Endometrial microvascular endothelial cells (primary cell): ENCODE data around the gene CELF5. TPM values are rescaled to one million over a fixed set of nuclear protein-coding genes. Genes with fewer than 3 reads are reported as not detected.
"Not testable (repeated sequence)": the region's sequence is repeated elsewhere in the genome, so short reads cannot be mapped to it uniquely, and the experiment has no call there.

Source experiments
- in situ Hi-C: cut with HindIII; loops from 2 replicates; pipeline ENCODE4 v1.10.0; 2017; ENCODE audit warnings: low sequenced_read_pairs, low pct_unique_long_range_greater_than_20kb; ENCODE audit errors: inconsistent ontology term
- total RNA-seq: library from RNA; depleted of rRNA; stranded (reverse); fragments of >200 nt; gene quantifications from one replicate; pipeline ENCODE4 v1.2.3, GENCODE V29; 2015; ENCODE audit errors: inconsistent ontology term

CELF5 gene
- total RNA-seq, 1 donor from 2014 or later: not detected

DNA sequence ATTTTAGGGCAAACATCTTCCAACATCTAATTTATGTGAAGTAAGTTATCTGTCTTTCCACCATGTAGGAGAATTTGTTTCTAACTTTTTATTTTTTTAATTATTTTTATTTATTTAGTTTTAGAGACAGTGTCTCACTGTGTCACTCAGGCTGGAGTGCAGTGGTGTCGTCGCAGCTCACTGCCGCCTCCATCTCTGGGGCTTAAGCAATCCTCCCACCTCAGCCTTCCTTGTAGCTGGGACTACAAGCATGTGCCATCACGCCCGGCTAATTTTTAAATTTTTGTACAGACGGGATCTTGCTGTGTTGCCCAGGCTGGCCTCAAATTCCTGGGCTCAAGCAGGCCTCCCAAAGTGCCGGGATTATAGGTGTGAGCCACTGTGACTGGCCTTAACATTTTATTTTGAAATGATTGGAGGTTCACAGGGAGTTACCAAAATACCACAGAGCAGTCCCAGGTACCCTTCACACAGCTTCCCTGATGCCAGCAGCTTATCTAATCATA is 58.8 kb downstream of the CELF5 start:
- in situ Hi-C loops: no loop called here

DNA sequence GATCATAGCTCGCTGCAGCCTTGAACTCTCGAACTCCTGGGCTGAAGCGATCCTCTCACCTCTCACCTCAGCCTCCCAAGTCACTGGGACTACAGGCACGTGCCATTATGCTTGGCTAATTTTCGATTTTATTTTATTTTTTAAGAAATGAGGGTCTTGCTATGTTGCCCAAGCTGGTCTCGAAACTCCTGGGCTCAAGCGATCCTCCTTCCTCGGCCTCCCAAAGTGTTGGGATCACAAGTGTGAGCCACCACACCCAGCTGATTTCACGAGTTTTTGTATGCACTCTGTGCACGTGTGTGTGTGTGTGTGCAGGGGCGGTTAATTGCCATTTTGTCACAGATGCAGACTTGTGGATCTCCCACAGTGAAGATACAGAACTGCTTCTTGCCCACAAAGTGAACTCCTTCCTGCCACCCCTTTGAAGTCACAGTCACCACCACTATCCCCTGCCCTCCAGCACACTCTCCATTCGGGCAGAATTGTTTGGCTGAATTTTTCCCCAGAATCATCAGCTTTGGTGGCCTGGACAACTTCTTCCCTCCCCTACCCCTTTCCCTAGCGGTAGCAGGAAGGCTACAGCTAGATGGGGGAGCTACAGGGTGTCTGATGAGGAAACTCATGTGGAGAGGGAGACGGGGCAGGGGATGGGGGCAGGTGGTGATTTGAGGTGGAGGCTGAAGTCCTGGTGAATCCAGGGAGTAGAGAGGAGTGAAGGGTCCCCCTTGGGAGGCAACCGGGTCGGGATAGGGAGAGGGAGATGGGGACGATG is 59.6 kb downstream of the CELF5 start:
- in situ Hi-C loops: no loop called here

- in situ Hi-C loops: no loop called here
Measured at GRCh38 chr19:3284759-3285646, 60.5 kb downstream of the CELF5 start.

- in situ Hi-C loops: no loop called here
Measured at GRCh38 chr19:3285647-3286176, 61.3 kb downstream of the CELF5 start.

- in situ Hi-C loops: no loop called here
Measured at GRCh38 chr19:3287814-3288213, 63.4 kb downstream of the CELF5 start.

- in situ Hi-C loops: not testable (repeated sequence)
Measured at GRCh38 chr19:3288437-3288836, 64.0 kb downstream of the CELF5 start.

DNA sequence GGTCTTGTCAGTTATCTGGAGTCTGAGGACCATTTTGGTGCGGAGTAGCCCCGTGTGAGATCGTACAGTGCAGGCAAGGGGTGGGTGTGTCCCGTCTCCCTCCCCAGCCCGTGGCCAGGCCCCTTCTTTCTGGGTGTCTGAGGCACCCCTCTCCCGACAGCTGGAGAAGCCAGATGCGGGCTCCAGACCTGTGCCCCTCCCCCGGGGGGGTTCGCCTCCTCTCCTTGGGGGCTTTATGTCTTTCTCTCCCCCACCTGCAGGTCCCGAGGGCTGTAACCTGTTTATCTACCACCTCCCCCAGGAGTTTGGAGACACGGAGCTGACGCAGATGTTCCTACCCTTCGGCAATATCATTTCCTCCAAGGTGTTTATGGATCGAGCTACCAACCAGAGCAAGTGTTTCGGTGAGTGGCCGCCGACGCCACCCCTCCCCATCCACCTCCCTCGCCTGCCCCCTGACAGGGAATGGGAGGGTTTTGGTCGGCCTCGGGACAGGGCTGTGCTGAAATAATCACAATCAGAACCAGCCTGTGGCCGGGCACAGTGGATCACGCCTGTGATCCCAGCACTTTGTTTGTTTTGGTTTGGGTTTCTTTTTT is 65.6 kb downstream of the CELF5 start:
- in situ Hi-C loops: no loop called here

GRCh38 chr19:3290858-3291257 is 66.4 kb downstream of the CELF5 start:
- in situ Hi-C loops: not testable (repeated sequence)

DNA sequence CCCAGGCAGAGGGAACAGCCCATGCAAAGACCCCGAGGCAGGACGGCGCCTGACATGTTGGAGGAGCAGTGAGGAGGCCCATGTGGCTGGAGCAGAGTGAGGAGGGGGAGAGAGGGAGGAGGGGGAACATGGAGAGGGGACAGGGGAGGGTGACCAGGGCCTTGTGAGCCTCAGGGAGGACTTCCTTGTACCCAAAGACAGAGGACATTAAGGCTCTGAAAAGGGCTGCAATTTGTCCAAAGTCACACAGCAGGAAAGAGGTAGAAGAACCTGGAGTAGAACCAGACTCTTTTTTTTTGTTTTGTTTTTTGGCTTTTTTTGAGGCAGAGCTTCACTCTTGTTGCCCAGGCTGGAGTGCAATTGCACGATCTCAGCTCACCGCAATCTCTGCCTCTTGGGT is 67.2 kb downstream of the CELF5 start:
- in situ Hi-C loops: no loop called here

- in situ Hi-C loops: no loop called here
Measured at GRCh38 chr19:3292958-3293529, 68.6 kb downstream of the CELF5 start.

GRCh38 chr19:3293560-3293959 is 69.1 kb downstream of the CELF5 start:
- in situ Hi-C loops: no loop called here

GRCh38 chr19:3294080-3294850 is 69.8 kb downstream of the CELF5 start:
- in situ Hi-C loops: no loop called here

DNA sequence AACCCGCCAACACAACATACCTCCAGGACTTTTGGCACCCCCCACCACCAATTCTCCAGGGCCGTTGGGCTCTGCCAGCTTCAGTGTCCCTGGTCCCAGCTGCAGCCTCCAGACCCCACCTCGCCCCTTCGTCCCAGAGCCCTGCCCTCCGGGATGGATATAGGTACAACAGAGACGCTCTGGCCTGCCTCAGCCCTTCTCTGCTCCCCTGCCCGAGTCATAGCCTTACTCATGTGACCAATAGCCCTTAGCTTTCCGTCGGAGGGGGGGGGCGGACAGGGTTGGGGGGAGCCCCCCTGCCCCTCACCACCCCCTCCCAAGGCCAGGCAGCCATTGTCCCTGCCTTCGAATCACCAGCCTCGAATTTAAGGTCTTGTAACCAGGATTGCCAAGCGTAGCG is 71.1 kb downstream of the CELF5 start:
- in situ Hi-C loops: no loop called here

DNA sequence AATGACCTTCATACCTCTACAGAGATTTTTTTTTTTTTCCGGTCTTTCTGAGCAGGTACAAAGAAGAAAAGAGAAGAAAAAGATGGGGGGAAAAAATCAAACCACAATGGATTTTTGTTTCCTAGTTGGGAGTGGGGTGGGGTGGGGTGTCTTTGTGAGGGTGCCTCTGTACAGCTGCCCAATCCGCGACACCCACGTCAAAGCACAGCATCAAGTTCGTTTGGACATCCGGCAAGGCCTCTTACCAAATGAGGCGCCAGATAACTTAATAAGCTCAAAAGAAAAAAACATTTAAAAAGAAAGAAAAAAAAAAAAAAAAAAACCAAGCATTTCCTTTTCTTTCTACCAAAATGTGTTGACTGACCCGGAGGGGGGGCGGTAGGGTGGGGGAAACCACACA is 71.6 kb downstream of the CELF5 start:
- in situ Hi-C loops: no loop called here

GRCh38 chr19:3296446-3296845 is 72.0 kb downstream of the CELF5 start:
- in situ Hi-C loops: no loop called here

DNA sequence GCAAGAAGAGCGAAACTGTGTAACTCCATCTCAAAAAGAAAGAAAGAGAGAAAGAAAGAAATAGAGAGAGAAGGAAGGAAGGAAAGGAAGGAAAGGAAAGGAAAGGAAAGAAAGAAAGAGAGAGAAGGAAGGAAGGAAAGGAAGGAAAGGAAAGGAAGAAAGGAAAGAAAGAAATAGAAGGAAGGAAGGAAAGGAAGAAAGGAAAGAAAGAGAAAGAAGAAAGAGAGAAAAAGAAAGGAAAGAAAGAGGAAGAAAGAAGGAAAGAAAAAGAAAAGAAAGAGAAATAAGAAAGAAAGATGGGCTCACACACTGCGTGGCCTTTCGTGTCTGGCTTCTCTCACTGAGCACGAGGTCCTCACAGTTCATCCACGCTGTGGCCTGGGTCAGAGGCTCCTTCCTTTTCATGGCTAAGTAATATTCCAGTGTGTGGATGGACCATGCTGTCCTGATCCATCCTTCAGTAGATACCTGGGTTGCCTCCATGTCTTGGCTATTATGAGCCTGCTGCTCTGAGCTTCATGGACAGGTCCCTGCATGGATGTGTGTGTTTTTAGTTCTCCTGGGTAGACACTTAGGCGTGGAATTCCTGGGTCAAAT is 74.5 kb downstream of the CELF5 start:
- in situ Hi-C loops: no loop called here

DNA sequence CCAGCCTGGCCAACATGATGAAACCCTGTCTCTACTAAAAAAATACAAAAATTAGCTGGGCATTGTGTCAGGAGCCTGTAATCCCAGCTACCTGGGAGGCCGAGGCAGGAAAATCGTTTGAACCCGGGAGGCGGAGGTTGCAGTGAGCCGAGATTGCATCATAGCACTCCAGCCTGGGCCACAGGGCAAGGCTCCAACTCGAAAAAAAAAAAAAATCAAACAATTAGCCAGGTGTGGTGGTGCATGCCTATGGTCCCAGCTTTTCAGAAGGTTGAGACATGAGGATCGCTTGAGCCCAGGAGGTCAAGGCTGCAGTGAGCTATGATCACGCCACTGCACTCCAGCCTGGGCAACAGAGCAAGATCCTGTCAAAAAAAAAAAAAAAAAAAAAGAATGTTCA is 76.1 kb downstream of the CELF5 start:
- in situ Hi-C loops: not testable (repeated sequence)

DNA sequence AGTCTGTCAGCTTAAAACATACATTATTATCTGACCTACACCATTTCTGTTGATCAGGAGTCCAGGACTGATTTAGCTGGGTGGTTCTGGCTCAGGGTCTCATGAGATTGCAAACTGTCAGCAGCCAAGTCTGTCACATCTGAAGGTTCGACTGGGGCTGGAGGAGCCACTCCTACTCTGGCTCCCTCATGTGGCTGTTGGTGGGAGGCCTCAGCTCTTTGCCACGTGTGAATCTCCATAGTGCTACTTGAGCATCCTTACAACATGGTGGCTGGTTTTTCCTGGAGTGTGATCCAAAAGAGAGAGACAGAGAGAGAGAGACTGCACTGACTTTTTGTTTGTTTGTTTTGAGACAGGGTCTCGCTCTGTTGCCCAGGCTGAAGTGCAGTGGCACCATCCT is 78.3 kb downstream of the CELF5 start:
- in situ Hi-C loops: no loop called here
